Stimulated activated CD8-positive, alpha-beta memory T cell treated with anti-CD3 and anti-CD28 coated beads, Interleukin-12 subunit alpha, Interleukin-12 subunit beta, amount 100 ng/mL, for 1 hour (primary cell): Measurements from ENCODE around the gene ST3GAL6.

ENCODE experiments used
- DNase-seq: peaks from one replicate; pipeline ENCODE4 v3.0.0-alpha.2; 2020; ENCODE audit warnings: low read depth

ST3GAL6 gene

GRCh38 chr3:98777286-98777685, 14.1 kb downstream of the ST3GAL6 start:
- DNase-seq: no peak

- no peak for DNase-seq
These were observed 14.7 kb downstream of the ST3GAL6 start for GRCh38 chr3:98777801-98778220.

DNA sequence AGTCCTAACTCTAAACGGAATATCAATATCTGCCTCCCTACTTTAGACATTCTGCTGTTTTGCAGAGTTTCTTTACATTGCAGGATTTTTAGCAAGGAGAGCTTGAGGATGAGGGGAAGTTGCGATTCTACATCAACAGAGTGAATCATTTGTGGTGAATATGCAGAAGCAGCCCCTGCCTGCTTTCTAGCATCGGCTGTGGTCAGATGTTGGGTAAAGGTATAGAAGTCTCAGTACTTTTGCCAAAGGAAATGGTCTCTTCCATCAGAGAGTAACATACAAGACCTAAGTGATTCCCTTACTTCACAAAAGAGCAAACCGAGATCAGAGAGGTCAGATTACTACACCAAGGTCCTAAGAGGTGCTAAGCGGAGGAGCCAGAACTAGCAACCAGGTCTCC, 15.2 kb downstream of the ST3GAL6 start:
- DNase-seq: no peak

- no peak for DNase-seq
These were observed 15.8 kb downstream of the ST3GAL6 start for GRCh38 chr3:98778852-98779413.

GRCh38 chr3:98779541-98780335, 16.6 kb downstream of the ST3GAL6 start:
- no peak for DNase-seq

DNA sequence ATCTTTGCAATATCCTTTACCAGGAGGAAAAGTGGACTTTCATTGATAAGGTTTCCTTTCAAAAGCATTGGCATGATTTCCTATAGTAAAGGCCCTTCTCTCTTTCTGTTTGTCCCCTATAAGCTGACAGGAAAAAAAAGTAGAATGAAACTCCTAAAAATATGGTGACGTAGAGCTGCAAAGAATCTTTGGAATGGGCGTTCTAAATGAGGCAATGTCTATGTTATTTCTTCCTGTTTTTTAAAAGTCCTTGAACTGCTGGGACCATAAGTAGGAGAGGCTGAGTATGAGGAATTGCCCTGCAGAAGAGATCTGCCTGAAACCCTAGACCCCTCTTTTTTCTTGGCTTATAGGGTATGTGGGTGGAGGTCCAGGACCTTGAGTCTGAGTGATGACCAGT, 17.2 kb downstream of the ST3GAL6 start:
- no peak for DNase-seq

DNA sequence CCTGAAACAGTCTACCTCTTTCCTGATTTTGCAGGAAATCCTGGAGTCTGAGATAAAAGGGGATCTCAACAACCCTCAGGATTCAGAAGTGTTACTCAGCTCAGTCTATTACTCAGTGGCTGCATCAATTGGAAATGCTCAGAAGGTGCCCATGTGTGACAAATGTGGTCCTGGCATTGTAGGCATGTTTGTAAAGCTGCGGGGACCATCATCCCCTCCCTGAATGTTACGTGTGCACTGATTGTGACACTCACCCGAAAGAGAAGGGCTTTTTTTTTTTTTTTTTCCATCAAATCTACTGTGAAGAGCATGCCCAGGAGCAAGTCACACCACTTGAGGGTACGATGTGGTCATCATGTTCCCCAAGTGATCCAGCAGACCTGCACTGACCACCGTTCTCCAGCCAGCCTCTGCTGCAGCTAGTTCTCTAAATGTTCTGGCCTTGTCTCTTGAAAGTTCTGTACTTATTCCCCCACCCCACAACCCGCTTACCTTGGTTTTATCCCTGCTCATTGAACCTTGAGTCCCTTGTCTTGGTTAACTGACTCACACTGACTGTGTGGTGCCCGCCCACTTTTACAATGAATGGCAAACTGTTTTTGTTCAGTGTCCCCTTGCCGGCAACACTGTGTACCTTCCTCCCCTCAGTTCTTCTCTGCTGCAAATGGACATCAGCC, 19.8 kb downstream of the ST3GAL6 start:
- DNase-seq: no peak

DNA sequence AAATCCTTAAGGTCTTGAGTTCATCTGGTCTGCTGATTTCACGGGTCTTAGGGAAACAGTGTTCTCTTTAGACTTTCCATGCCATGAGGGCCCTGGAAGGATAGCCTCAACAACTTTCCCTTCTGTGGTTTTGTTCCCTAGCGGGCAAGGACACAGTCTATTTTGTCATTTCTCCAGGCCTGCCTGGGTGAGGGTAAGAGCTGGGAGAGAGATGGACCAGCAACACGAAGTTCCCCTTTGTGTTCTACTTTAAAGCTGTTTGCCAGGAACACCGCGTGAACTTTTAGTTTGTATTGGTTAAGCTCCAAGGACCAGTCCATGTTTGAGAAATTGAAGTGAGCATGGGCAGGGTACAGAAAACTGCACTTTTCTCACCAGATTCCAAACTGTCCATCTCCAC, 20.9 kb downstream of the ST3GAL6 start:
- DNase-seq: no peak

DNA sequence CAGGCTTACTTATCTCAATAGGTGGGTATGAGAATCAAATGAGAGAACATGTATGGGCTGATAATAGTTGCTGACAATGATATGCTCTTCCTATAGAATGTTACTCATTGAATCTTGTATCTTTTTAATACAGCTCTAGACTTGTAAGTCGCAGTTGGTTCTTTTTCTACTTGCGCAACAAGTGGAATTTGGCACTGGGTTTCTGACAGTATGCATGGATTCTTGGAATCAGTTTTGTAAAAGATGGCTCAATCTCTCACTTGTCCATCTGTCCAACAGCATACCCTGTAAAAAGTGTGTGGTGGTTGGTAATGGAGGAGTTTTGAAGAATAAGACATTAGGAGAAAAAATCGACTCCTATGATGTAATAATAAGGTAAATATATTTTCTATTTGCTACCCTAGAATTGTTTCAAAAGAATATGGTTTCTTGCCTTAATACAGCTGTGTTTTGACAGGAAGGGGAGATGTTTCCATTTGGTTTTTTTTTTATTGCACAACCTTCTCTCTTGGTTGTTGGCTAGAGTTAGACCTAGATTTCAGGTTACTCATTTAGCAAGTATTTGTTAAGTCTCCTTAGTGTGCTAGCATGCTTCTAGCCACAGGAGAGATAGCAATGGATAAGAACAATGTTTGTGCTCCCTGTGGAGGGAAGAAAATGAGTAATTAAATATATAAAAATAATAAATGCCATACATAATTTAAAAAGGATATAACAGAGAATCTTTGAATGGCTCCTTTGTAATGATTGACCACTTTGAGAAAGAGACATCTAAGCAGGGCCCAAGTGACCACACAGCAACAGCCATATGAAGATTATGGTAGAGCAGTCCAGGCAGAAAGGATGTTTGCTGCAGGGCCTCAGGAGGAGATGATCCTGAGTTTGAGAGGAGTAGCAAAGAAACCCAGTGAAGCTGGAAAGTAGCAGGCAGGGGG, 21.8 kb downstream of the ST3GAL6 start:
- no peak for DNase-seq

GRCh38 chr3:98786364-98787006, 23.3 kb downstream of the ST3GAL6 start:
- DNase-seq: no peak

DNA sequence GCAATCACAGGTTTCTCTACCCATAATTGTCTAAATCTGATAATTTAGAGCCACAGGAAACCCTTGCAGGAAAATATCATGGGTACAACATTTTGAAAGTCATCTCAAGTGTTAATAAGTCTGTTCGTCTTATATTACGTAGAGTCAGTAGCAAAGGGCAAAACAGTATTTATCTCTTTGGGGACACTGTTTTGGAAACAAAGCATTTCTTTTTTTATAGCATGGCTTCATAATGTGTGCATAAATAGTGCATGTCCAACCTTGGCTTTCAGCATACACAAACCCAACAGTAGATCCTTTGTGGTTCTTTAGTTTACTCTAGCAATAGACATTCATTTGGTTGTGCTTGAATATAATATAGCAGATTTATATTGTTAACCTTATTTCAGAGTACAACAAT, 24.0 kb downstream of the ST3GAL6 start:
- DNase-seq: no peak

- DNase-seq: no peak
These were observed 25.5 kb downstream of the ST3GAL6 start for GRCh38 chr3:98788651-98789050.

GRCh38 chr3:98791341-98792325, 28.5 kb downstream of the ST3GAL6 start:
- DNase-seq: no peak

- DNase-seq: no peak
These were observed 30.8 kb downstream of the ST3GAL6 start for GRCh38 chr3:98793971-98794370.

GRCh38 chr3:98796334-98796733, 33.2 kb downstream of the ST3GAL6 start:
- no peak for DNase-seq

- DNase-seq: no peak
These were observed 34.8 kb downstream of the ST3GAL6 start for GRCh38 chr3:98797905-98798304.

DNA sequence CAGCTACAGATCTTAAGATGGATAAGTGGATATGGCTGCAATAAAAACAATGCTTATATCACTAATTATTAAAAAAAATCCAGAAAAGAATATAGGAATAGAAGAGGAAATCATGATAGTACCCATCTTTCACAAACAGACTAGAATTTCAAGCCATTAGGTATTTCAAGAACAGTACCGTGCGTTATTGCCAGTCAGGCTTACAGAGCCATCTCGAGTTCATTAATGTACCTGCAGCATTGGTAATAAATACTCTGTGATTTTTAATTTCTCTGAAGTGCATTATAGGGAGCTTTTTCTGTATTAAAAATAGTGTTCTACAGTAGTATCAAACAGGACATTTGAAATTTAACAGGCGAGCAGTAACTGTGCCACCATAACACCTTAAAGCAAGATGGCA, 35.7 kb downstream of the ST3GAL6 start:
- DNase-seq: no peak

GRCh38 chr3:98799479-98799878, 36.3 kb downstream of the ST3GAL6 start:
- no peak for DNase-seq

DNA sequence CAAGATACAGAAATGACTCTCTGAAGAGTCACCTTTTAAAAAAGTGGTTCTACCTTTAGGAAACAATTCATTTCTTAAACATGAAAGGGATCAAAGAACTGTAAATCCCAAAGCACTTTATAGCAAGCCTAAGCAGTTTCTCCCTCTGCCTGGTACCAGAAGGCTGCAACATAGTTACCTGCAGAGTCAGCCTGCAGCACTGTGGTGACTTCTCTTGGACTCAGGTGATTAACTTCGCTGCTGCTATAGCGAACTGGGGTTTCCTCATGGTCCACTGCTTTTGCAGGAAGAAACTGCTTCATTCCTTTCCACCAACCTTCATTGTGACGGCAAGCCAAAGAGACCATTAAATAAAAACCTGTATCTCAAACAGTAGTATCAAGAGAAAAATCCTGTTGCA, 37.3 kb downstream of the ST3GAL6 start:
- no peak for DNase-seq

DNA sequence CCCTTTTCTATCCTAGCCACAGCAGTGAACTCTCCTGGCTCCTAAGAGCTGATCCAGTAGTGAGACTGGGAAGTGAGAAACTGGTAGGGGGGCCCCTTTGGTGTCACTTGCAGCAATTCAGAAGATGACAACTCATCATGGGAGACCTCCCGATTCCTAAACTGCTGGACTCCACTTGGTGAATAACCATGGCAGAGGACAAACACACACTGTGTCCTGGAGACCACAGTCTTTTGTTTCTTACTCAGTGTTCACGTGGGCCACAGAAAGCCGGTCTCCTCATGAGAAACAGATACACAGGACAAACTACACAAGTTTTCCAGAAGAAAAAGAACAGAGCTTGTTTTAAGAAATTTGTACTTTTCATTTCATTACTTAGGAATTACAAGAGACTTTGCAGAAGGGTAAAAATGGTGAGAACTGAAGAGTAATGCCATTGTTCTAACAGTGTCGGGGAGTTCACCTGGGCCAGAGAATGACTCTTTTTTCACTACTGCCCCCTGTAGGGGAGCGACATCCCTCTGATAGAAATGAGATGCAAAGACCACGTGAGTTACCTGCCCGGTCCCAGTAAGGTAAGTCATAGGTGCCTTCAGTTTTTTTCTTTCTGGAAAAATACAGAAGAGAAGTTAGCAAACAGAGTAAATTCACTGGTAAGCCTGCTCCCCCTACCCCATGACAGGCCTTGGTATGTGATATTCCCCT, 38.1 kb downstream of the ST3GAL6 start:
- no peak for DNase-seq
